Hematopoietic multipotent progenitor cell (in vitro differentiated cells): Measurements from ENCODE around the gene TOR1A. TPM values are rescaled to one million over a fixed set of nuclear protein-coding genes. Genes with fewer than 3 reads are reported as not detected.
A peak's percentile ranks its signal among the peaks of the same experiment; 100 is the strongest.

Source experiments
- DNase-seq, 3 donors: peaks; one replicate each; pipeline ENCODE4 v3.0.0-alpha.2; 2011 to 2015; ENCODE audit warnings: low read depth in 2 of 3, low spot score in 2 of 3
- total RNA-seq: library from RNA; depleted of rRNA; stranded (reverse); fragments of >200 nt; gene quantifications from one replicate; pipeline ENCODE4 v1.2.3, GENCODE V29; 2012

TOR1A gene, protein sequence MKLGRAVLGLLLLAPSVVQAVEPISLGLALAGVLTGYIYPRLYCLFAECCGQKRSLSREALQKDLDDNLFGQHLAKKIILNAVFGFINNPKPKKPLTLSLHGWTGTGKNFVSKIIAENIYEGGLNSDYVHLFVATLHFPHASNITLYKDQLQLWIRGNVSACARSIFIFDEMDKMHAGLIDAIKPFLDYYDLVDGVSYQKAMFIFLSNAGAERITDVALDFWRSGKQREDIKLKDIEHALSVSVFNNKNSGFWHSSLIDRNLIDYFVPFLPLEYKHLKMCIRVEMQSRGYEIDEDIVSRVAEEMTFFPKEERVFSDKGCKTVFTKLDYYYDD
- 28.5 TPM for total RNA-seq

GRCh38 chr9:129823935-129824601 is at the start of gene TOR1A:
TSS of gene TOR1A (minus strand) at chr9:129824136. CDS start at chr9:129824085, 51 bp downstream.
- peak; percentile 75 to 94 (median 94) for DNase-seq

DNA sequence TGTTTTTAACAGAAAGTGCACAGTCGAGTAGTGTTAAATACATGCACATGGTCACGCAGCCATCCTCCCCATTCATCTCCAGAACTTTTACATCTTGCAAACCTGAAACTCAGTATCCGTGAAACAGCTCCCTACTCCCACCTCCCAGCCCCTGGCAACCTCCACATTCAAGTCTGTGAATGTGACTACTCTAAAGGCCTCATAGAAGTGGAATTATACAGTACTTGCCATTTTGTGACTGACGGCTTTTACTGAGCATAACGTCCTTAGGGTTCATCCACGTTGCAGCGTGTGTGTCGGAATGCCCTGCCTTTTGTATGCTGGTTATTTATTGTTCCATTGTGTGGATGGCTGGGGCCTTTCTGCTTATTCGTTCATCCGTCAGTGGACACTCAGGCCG is 47.1 kb upstream of the TOR1A start:
- no peak for DNase-seq

GRCh38 chr9:129869585-129870501 is 45.9 kb upstream of the TOR1A start:
- DNase-seq = no peak

DNA sequence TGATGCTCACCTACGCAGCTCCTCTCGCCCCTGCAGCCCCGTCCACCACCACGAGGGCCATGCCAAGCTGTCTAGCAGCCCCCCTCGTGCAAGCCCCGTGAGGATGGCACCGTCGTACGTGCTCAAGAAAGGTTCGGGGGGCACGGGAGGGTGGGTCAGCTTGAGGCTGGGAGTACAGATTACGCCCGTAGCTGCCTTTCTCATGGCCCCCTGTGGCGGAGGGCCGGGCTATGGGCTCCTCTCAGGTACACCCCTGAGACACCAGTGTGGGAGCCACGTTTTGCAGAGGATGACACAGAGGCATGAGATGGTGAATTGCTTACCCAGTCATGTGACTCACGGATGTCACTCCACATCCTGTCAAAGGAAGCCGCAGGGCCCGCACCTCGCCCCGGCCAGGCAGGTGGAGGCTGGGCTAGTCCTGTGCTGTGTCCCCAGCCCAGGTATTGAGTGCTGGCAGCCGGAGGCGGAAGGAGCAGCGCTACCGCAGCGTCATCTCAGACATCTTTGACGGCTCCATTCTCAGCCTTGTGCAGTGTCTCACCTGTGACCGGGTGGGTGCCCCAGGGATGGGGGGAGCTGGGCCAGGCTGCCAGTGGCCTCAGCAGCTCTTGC is 45.0 kb upstream of the TOR1A start:
- peak in 1 of 3 donors; percentile 78 for DNase-seq

GRCh38 chr9:129868023-129868871 is 44.3 kb upstream of the TOR1A start:
- no peak for DNase-seq

- no peak for DNase-seq
Observed at GRCh38 chr9:129867136-129868022, 43.4 kb upstream of the TOR1A start.

GRCh38 chr9:129866394-129867135 is 42.6 kb upstream of the TOR1A start:
- DNase-seq = no peak

GRCh38 chr9:129865668-129866320 is 41.9 kb upstream of the TOR1A start:
- DNase-seq = no peak

GRCh38 chr9:129864991-129865647 is 41.2 kb upstream of the TOR1A start:
- DNase-seq = peak in 1 of 3 donors; percentile 37

GRCh38 chr9:129863059-129863690 is 39.2 kb upstream of the TOR1A start:
- peak in 2 of 3 donors; percentile 98 to 100 for DNase-seq

- DNase-seq = no peak
Observed at GRCh38 chr9:129861447-129861827, 37.5 kb upstream of the TOR1A start.

DNA sequence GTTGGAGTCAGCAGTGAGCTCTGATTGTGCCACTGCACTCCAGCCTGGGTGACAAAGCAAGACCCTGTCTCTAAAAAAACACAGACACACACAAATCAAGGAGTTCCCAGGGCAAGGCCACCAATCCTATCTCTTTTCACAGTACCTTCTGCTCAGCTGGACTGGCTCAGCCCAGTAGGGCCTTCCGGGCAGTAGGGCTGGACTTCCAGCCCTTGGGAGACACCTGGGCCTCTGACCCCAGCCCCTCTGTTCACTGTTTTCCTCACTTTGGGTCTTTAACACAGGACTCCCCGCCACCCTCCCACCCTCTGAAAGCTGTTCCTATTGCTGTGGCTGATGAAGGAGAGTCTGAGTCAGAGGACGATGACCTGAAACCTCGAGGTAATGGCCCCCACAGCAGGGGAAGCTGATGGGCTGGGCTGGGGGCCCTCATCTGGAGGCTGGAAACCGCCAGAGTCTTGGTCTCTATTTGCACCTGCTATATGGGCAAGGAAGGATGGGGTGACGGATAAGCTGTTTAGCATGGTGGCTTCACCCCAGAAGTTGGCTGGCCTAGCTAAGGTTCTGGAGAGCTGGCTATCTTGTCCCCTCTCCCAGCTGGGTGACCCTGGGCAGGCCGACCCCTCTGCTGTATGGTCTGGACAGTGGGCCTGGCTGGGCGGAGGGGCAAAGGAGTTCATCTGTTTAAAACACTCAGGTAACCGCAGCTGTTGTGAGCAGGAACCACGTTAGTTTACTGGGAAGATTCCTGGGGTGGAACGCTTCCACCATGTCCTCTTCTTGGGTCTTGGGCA is 36.9 kb upstream of the TOR1A start:
- DNase-seq = peak in 2 of 3 donors; percentile 80 to 87

DNA sequence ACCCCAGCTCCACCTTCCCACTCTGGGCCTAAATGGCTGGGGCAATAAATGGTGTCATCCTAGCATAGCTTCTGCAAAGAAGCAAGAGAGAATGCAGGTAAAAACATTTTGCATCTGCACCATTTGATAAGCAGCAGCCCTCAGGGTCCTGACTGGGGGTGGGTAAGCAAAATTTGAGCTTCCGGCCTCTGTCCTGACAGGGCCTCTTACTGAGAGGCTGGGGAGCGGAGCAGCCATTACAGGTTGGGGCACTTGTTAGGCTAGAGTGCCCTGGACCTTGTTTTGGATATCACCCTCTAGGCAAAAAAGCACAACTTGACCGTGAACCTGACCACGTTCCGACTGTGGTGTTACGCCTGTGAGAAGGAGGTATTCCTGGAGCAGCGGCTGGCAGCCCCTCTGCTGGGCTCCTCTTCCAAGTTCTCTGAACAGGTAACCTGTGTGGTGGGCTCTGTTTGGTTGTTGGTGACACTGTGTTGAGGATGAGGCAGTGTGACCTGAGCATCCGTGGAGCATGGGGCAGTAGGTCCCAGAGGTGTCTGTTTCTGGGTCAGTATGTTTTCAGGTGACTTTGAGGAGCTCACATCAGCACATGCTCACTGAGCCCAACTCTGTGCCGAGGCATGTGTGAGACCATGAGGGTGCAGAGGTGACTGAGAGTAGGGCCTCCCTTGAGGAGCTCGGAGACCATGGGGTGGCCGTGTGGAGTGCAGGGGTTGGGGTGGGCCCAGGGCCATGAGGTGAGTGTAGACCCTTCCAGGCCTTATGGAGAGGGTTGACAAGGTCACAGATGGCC is 34.4 kb upstream of the TOR1A start:
- no peak for DNase-seq

GRCh38 chr9:129857207-129857606 is 33.3 kb upstream of the TOR1A start:
- DNase-seq = no peak

GRCh38 chr9:129854588-129855110 is 30.7 kb upstream of the TOR1A start:
- DNase-seq = no peak
